Stimulated activated CD4-positive, alpha-beta T cell treated with anti-CD3 and anti-CD28 coated beads, Interleukin-4, amount 100 ng/mL, for 24 hours (primary cell): ENCODE data around the gene COL4A3.

ENCODE experiments used
- DNase-seq: peaks from one replicate; pipeline ENCODE4 v3.0.0-alpha.2; 2020

The COL4A3 gene

GRCh38 chr2:227163998-227164762 lies at the start of gene COL4A3, which contains the start of gene COL4A4:
TSS of gene COL4A3 (plus strand) at chr2:227164624. CDS start at chr2:227164727, 103 bp downstream.
TSS of gene COL4A4 (minus strand) at chr2:227164205. CDS start at chr2:227147483, 16,722 bp downstream.
- DNase-seq, result no peak

DNA sequence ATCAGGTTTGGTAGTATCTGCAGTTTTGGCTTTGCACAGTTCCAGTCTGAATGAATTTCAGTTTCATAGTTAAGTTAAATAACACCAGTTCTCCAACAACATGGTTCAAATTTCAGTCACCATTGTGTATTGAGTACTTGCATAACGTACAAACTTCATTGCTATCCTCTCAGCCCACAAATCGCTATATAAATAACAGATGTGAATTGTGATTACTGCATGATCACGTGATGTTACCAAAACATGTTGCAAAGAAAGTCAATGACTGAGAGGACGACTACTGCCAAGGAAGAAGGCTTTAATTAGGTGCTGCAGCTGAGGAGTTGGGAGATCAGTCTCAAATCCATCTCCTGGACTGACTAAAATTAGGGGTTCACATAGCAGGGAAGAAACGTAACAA lies 48.7 kb upstream of the COL4A3 start:
- no peak for DNase-seq

- DNase-seq, result no peak
These were observed 47.4 kb upstream of the COL4A3 start for GRCh38 chr2:227117027-227117426.

DNA sequence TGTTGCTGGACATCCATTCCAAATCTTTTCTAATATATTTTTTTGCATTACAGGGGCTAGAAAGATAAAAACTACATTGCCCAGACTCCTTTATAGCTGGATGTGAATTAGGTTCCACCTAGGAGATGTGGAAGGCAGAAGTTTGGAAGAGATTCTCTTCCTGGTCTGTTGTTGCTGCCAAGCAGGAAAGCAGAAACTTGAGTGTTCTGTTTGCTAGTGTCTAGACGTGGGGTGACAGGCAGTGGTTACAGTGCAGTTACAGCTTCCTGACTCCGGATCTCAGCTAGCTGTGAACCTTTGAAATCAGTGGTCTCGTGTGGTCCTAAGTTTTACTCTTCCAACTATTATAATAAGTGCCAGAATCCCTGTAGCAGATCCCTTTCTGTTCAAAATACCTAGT lies 46.6 kb upstream of the COL4A3 start:
- no peak for DNase-seq

DNA sequence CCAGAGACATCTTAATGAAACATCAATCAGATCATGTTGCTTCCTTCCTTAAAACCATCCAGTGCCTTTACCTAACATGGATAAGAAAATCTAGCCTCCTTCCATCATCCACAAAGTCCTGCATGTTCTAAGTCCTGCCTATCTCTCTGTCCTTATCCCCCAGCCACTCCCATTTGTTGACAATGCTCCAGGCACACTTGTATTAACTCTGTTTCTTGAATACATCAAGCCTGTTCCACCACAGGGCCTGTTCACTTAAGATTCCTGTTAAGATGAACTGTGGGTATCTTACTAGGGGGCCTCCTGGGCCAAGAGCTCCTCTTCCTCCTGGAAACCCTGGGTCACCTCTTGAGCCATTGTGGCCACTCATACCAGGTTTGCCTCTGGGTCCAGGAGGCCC lies 46.1 kb upstream of the COL4A3 start:
- no peak for DNase-seq

DNA sequence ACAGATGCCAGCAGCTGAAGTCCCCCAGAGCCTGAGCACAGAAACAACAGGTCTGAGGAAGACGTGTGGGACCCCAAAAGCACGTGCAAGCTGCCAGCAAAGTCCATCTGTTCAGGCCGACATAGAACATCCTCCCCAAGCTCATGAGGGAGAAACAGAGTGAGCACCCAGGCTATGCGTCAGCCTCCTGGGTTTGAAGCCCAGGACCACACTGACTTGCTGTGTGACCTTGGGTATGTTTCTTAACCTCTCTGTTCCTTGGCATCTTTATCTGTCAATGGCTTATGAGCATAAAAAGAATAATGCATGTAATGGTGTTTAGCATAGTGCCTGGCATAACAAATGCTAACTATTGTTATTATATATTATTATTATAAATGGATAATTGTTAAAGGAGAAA lies 40.7 kb upstream of the COL4A3 start:
- DNase-seq, result no peak

DNA sequence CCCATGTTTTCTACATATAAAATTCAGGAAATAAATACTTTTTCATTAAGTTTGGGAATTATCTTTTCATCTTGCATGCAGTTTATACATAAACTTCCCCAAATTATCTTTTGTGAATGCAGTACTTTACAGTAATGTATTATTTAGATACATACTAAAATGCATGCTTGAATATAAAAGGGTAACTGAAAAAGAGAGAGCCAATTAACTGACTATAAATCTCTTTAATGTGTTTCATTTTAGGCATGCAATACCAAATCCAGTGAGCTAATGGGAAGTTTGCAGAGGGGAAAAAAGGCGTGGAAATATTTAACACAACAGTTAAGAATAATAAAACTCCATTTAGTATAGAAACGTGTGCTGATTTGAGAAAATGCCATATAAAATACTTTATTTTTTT lies 39.6 kb upstream of the COL4A3 start:
- DNase-seq, result no peak

DNA sequence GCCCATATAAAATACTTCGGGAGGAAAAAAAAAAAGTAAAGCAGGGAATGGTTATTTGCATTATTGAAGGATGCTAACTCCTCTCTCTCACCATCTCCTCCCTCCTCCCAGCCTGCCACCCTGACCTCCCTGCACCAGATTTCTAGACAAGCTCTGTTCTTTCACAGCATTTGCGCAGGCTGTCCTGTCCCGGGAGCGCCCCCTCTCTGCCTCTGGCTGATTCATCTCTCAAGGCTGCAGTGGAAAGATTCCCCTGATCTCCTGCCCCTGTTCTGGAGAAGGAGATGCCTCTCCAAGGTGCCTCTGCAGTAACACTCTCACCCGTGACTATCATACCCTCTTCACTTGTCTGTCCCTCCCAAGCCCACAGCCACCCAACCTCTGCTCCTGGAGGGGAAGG lies 38.9 kb upstream of the COL4A3 start:
- DNase-seq, result no peak

DNA sequence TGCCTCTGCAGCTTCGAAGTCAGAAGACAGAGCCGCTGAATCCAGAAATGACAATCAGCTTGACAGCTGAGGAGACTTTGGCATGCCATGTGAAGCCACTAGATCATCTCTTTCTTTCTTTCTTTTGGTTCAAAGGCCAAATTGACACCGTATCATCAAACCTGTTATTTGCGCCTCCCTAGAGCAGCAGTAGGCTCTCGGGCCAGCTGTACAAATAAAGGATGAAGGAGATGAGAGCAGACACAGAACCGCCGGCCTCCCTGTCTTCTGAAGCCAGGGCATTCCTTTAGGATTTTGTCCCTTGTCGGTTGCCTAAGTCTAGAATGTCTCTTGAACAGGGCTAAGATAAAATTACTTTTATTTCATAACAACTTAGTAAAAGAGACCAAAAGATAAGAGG lies 37.2 kb upstream of the COL4A3 start:
- no peak for DNase-seq

- DNase-seq, result no peak
These were observed 33.8 kb upstream of the COL4A3 start for GRCh38 chr2:227130636-227131035.

- DNase-seq, result no peak
These were observed 31.4 kb upstream of the COL4A3 start for GRCh38 chr2:227132986-227133385.

DNA sequence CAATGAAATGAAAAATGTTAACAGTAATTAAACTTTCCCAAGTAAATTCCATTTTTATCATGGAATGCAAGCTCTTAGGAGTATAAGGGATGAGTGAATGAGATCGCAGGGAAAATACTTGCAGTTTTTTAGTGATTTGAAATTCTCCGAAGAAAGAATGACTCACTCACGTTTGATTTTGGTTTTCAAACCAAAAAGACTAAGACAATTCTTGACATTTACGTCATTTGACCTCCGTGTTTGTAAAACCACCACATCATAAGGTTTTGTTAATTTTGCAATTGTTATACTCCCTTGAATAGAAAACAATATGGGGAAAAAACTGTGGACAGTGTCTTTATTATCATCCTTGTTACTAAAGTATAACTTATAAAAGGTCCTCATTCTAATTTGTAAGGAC lies 29.8 kb upstream of the COL4A3 start:
- no peak for DNase-seq

DNA sequence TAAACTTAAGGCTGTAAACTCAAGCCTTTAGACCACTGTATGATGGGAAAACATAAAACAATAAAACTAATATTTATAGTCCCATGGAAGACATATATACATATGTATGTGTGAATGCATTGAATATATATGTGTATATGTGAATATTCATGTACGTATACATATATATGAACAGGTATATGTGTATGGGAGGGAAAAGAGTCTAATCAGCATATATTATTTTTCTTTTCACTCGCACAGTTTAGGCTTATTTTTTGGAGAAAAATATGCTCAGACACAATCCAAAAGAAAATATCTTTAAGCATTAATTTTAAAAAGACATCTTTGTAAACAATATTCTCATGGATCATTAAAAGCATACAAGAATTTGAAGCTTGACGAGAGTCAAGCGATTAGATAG lies 23.1 kb upstream of the COL4A3 start:
- DNase-seq, result no peak

DNA sequence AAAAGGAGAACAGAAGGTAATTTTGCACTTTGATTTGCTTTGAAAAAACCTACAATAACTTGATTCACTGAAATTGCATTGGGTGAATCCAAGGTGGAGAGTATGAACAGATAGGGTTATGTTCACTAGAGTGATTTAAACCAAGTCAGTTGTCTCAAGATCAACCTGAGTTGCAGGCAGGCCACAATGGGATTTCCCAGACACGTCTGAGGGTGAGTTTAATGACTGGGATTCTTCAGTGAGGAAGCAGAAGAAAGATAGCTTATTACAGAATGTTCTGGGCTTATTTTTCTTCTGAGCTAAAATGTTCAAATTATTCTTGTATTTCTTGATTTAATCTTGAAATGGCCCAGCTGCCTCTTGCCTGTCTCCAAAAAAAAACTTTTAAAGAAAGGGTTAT lies 20.5 kb upstream of the COL4A3 start:
- DNase-seq, result no peak

- DNase-seq, result no peak
These were observed 18.0 kb upstream of the COL4A3 start for GRCh38 chr2:227146456-227146855.

- DNase-seq, result no peak
These were observed 17.4 kb upstream of the COL4A3 start for GRCh38 chr2:227147023-227147422.

DNA sequence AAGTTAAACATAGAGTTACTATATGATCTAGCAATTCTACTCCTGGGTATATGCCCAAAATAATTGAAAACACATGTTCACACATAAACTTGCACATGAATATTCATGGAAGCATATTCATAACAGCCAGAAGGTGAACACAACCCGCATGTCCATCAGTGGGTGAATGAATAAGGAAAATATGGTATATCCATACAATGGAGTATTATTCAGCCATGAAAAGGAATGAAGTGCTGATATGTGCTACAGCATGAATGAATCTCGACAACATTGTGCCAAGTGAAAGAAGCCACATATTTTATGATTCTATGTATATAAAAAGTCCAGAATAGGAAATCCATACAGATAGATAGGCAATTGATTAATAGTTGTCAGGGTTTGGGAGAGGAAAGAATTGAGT lies 16.3 kb upstream of the COL4A3 start:
- DNase-seq, result no peak

DNA sequence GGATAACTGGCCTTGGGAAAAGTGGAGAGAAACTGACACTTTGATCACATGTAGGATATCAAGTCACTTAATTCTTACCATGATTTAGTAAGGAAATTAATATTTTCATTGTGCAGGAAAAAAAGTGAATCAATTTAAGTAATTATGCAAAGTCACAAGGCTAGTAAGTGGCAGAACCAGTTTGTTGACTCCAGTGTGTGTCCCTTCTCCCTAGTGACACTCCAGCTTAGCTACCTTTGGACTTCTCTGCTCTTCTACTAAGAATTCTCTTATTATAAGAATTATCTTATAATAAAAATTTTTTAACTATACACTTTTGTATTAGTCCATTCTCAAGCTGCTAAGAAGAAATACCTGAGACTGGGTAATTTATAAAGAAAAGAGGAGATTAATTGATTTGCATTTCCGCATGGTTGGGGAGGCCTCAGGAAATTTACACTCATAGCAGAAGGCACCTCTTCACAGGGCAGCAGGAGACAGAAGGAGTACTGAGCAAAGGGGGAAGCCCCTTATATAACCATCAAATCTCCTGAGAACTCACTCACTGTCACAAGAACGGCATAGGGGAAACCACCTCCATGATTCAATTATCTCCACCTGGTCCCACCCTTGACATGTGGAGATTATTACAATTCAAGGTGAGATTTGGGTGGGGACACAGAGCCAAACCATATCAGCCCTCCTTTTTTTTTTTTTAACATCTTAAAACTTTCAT lies 14.0 kb upstream of the COL4A3 start:
- no peak for DNase-seq

GRCh38 chr2:227152093-227152766 lies 12.2 kb upstream of the COL4A3 start:
- no peak for DNase-seq

DNA sequence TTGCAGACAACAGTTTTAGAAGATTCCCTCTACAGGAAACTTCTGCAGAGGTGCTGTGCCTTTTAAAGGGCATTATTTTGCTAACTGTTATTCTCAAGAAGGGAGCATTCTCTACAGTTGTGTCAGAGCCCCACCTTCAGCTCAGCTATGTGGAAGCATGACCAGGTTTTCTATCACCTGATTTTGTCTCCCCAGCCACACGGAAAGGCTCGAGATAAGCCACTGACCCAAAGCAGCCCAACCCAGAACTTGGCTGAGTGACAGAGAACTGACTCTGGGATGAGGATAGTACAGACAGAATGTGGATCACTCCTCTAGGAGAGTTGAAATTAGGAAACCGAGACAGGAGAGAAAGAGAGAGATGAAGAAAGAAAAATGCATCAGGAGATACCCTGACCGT lies 11.1 kb upstream of the COL4A3 start:
- DNase-seq, result no peak

DNA sequence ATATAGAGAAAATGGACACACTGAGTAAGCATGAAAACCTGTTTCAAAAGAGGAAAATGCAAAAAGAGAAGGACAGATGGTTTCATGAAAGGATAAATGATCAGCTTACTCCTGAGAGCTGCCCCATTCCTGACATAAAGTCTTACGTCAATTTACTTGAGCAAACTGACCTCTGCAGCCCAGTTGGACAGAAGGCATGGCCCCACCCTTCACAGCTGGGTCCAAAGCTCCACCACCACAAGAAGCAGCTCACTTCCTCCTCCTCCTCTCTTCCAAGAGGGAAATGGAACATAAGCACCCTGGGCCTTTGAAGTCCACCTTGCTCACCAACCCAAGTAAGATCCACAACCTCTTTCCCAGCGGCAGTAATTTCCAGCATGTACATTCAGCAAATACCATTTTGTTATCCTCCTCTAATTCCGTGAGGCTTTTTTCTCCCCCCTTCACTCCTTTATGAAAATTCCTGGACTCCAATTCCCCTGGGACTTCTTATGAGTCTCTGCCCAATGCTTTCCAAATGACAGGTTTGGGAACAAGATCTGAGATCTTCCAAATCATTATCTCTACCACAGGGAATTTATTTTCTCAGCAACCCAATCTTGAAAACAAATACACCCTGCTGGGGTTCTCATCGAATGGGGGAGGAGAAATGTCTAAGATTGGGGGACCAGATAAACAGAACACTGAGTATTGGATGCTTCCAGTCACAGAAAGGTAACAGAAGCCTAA lies 10.5 kb upstream of the COL4A3 start:
- DNase-seq, result no peak

DNA sequence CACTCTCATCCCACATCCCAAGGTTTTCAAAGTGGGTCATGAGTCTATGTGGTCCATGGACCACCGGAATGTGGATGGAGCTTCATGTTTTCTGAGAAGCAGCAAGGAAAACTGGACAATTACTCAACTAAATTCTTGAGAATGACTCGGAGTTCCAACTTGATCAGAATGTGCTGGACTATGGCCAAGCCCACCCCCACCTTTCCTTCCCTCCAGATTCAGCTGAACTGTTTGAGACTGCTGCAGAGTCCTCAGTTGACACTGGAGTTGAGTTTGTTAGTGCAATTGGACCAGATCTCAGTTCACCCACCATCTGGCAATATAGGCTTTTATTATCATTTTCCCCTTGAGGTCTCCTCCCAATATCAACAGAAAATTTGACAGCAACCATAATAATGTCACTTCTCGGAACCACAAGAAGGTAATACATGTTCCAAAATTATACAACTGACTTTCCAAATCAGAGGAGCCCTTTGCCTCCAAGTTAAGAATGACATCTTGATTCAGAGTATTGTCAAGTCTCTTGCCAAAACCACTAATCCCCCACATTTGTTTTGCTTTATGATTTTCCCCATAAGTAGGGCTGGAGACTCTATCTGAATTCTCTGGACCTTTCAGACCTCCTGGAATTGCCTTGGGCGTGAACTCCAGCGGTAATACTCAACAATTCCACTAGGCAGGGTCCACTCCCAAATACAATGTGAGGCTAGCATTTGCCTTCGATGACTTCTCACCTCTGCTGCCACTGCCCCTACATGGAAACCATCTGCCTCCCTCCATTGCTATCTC lies 9.2 kb upstream of the COL4A3 start:
- DNase-seq, result no peak
